ENCODE results near the gene PDE4B.

DNA sequence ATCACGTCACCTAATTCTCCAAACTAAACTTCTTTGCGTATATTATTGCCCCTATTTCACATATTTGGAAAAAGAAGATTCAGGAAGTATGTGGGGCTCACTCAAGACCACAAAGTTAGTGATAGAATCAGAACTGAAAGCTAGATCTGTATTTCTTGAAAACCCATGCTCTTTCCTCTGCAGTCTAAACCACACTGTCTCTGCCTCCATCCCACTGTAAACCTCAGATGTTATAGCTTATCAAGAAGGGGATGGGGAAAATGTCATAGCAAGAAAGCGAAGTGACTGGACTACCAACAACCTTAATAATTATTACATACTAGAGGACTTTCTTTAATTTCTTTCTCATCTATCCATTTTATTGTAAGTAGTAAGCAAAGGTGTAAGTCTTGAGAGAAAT is 483.5 kb downstream of the PDE4B start:
- TF ChIP-seq ZNF24 (IDR thresholded peaks at IDR 0.05) (no peak), GABPA (IDR thresholded peaks at IDR 0.05; ENCODE audit: low read depth, low read length) (no peak), GABPA (CRISPR knock-in tag; IDR thresholded peaks at IDR 0.05; ENCODE audit: low read depth) (no peak), EED (CRISPR knock-in tag; IDR thresholded peaks at IDR 0.05) (no peak), TARDBP (CRISPR knock-in tag; IDR thresholded peaks at IDR 0.05) (no peak), TBP (CRISPR knock-in tag; IDR thresholded peaks at IDR 0.05) (no peak), SSRP1 (CRISPR knock-in tag; IDR thresholded peaks at IDR 0.05) (no peak)
- TF ChIP-seq, protein P1, sequence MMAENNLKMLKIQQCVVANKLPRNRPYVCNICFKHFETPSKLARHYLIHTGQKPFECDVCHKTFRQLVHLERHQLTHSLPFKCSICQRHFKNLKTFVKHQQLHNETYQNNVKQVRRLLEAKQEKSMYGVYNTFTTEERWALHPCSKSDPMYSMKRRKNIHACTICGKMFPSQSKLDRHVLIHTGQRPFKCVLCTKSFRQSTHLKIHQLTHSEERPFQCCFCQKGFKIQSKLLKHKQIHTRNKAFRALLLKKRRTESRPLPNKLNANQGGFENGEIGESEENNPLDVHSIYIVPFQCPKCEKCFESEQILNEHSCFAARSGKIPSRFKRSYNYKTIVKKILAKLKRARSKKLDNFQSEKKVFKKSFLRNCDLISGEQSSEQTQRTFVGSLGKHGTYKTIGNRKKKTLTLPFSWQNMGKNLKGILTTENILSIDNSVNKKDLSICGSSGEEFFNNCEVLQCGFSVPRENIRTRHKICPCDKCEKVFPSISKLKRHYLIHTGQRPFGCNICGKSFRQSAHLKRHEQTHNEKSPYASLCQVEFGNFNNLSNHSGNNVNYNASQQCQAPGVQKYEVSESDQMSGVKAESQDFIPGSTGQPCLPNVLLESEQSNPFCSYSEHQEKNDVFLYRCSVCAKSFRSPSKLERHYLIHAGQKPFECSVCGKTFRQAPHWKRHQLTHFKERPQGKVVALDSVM (CRISPR knock-in tag; IDR thresholded peaks at IDR 0.05) = no peak

All from HepG2 (cell line).